COLO668 (cell line): ENCODE measurements around the gene ARL6IP4.
"Not testable (repeated sequence)": the region's sequence is repeated elsewhere in the genome, so short reads cannot be mapped to it uniquely, and the experiment has no call there.

Experiments used
- DNase-seq: peaks from one replicate; lab custom pipeline; 2025; ENCODE audit not compliant: unreplicated experiment; lab: John Stamatoyannopoulos, UW

ARL6IP4 gene

DNA sequence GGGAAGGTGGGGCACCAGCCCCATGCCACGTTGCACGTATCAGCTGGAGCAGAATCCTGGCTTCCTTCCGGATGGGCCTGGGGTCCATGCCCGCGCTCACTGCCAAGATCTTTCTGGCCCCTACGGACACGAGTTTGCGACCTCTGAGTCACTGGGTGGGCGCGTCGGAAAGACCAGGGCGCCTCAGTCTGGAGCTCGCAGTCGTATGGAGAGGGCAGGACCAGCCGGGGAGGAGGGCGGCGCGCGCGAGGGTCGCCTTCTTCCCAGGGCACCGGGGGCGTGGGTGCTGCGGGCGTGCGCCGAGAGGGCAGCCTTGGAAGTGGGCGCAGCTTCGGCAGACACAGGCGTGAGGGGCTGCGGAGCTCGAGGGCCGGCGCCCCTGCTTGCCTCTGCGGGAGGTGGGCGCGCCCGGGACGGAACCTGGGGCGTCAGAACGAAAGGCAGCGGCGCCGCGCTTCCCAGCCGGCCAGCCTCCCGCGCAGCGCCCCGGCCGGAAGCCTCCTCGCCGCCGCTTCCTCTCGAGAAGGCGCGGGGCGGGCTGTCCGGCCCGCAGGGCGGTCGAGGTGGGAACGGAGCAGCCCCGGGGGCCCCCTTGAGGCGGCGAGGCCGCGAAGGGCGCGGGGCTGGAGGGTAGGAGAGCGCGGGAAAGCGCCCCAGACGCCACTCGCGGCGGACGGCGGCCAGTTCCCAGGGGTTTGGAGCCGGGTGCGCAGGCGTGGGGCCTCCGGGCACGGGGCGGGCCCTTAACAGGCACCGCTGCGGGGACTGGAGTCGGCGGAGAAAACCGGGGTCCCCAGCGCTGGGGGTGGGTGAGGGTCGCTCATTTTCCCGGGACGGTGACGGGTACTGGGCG lies at the start of gene ARL6IP4:
Gene ARL6IP4, plus strand, starts transcription at position 499 of the 853 bp plus-strand sequence. CDS start 459 bp downstream, outside the sequence.
- peak; percentile 88 for DNase-seq

DNA sequence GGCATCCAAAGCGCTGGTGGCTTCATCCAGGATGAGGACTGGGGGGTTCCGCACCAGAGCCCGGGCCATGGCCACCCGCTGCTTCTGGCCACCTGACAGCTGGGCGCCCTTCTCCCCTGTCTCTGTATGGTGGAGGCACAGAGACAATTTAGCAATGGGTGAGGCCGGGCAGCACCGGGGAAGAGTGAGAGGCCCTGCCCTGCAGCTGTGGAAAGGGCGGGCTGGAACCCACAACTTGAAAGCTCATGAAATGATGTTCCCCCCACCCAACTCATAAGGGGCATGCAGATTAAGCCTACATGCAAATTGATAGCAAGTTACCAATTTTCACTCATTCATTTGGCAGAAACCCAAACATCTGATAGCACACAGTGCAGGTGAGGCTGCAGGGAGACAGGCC lies 48.3 kb upstream of the ARL6IP4 start:
- no peak for DNase-seq

DNA sequence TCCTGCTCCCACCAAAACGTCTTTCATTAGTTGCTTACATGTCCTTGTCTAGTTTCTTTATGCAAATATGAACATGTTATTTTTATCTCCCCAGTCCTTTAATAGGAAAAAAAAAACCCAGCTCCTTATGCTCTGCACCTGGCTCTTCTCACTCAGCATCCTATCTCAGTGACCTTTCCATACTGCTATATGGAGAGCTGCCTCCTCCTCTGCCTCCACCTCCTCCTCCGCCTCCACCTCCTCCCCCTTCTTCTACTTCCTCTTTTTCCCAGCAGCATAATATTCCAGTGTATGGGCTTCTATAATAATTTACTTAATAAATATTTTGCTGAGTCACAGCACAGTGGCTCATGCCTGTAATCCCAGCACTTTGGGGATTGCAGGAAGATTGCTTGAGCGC lies 45.8 kb upstream of the ARL6IP4 start:
- DNase-seq, result no peak

DNA sequence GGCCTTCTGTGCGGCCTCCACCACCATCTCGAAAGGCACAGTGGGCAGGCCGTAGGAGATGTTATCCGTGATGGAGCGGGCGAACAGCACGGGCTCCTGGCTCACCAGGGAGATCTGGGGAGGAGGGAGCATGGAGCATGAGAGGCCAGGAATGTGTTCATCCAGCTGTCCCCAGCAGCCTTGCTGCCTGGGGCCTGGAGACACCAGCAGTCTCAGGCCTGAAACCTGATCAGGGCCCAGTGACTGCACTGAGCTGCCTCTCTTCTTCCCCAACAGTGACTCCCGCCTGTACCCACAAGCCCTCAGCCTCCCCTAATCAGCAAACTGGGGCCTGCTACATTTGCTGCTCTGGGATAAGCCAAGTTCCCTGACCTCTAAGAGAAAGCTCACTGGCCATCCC lies 45.2 kb upstream of the ARL6IP4 start:
- DNase-seq, result no peak

DNA sequence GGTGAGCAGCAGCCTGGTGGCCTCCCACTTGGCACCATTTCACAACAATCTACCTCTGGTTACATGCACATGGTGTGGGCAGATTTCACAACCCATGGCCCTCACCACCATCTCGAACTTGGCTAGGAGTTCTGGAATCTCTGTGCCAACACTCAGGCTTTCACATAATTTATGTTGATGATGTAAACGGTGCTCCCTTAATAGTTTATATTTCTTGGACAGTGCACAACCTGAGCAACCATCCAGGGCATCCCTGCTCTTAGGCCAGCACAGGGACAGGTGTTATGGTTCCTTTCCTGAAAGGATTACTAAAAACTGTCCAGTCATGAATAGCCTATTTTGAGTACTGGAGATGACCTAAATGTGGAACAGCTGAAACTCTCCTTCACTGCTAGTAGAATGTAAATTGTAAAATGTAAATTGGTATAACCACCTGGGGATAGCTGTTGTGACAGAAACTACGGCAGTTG lies 42.8 kb upstream of the ARL6IP4 start:
- no peak for DNase-seq

DNA sequence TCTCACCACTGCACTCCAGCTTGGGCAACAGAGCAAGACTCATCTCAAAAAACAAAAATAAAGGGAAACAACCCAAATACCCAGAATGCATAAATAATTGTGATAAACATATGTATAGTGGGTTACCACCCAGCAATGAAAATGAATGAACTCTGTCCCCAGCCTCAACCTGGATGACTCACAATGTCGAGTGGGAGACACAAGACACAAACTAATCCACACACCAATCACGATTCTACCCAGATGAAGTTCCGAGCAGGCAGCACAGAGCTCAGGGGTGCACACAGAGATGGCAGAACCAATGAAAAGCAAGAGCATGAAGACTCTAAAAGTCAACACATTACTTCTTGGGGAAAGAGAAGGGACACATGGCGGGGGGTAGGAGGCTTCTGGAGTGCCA lies 41.4 kb upstream of the ARL6IP4 start:
- DNase-seq, result no peak

DNA sequence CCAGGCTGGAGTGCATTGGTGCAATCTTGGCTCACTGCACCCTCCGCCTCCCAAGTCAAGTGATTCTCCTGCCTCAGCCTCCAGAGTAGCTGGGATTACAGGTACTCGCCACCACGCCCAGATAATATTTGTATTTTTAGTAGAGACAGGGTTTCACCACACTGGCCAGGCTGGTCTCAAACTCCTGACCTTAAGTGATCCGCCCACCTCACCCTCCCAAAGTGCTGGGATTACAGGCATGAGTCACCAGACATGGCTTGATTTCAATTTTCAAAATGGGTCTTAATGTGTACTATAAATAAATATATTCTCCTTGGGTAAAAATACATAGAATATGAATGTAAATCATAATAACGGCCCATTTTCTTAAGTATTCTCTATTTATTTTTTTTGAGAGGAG lies 39.1 kb upstream of the ARL6IP4 start:
- not testable (repeated sequence) for DNase-seq

DNA sequence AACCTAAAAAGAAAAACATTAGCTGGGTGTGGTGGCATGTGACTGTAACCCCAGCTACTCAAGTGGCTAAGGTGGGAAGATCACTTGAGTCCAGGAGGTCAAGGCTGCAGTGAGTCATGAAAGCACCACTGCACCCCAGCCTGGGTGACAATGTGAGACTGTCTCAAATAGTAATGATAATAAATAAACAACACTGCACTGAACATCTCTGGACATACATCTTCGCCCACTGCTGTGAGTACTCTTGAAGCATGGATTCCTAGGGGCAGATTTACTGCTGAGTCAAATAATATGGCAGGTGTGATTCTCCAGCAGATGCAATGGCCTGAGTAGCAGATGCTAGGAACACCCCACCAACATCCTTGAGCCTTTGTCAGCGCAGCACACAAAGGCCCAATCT lies 37.8 kb upstream of the ARL6IP4 start:
- DNase-seq, result no peak

DNA sequence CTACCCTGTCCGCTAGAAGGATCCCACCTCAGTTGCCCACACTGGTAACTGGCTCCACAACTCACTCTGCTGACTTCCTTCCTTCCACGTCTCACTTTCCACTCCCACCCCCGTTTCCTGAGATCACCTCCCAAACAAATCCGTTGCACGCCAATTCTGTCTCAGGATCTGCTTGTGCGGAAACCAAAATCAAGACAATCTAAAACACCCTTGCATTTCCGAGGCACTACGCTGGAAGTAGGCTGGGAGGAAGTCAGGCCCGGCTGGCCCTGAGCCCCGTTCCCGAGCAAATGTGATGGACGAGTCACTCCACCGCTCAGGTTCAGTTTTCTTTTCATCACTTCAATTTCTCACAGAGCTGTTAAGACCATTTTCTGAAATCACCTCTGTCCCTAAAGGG lies 37.3 kb upstream of the ARL6IP4 start:
- no peak for DNase-seq

DNA sequence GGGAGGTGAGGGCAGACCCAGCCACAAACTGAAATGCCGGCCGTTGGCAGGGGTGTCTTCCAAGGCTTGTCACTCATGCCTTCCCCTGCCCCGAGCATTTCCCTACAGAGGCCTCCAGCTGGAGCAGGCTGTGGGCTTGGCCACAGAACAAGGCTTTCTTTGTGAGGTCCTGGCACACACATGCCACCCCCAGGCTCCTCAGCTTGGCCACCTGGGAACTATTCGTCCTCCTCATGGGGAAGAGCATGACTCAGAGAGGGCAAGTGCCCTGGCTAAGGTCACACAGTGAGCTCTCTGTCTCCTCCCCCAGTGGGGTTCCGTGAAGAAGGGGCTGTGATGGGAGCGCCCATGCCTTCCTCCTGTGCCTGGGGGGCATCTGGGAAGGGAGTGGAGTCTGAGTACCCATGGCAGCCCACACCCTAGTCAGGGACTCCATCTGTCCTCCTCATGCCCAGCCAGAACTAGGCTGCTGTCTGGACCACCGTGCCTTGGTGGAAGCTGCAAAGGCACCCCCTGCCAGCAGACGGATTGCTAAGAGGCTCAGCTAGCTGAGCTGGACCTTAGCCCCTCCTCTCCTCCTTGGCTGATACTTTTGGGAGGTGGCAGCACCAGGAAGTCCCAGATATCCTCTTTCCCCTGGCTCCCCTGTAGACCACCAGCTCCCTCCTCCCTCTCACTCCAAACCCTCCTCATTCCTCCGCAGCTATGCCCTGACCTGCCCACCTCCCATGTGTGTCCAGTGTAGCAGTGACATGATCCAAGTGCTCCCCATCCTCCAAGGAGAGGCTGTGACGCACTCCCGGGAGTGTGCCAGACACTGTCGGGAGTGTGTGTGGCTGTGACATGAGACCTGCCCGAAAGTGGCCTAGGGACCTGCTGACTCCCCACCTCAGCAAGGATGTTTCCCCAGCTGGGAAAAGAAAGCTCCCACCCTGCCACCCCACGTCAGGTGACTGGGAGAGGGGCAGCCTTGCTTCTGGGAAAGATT lies 35.6 kb upstream of the ARL6IP4 start:
- DNase-seq, result no peak

DNA sequence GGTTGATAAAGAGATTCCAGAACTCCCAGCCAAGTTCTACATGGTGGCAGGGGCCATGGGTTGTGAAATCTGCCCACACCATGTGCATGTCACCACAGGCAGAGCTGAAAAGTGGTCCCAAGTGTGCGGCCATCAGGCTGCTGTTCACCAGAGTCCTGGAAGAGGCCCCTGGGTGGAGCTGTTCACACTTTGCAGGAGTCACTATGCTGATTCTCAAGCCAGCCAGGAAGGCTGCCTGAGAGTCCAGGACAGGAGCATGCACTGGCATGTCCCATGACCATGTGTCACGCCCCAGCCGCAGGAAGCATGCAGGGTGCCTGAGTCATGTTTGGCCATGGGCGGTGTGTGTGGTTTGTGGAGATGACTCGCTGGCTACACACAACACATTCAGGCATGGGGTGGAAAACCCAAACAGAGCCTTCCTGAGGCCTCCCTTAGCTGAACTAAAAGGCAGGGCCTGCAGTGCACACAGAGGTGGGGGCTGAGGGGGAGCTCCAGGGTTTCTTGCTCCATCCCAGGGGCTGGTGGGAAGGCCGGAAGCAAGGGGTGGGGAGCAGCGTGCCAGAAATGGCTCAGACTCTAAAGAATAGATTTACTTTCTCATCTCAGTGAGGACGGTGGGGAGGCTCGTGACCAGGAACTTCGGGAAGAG lies 33.7 kb upstream of the ARL6IP4 start:
- peak; percentile 68 for DNase-seq

DNA sequence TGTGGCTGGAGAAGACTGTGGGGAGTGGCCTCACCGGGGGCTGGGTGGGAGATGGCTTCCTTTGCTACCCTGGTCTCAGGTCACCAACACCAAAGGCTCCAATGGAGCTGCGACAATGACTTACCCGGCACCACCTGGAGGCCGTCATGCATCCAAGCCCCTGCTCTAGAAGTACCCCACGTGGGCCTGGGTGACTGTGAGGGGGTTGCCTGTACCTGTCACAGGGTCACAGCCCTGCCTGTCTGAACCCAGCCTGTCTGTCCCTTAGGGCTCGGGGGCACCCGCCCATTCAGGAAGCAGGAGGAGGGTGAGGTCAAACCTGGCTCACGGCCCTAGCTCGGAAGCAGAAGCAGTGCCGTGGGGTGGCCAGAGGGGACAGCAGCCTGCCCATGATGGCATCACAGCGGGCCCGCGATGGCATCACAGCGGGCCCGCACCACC lies 33.1 kb upstream of the ARL6IP4 start:
- no peak for DNase-seq

DNA sequence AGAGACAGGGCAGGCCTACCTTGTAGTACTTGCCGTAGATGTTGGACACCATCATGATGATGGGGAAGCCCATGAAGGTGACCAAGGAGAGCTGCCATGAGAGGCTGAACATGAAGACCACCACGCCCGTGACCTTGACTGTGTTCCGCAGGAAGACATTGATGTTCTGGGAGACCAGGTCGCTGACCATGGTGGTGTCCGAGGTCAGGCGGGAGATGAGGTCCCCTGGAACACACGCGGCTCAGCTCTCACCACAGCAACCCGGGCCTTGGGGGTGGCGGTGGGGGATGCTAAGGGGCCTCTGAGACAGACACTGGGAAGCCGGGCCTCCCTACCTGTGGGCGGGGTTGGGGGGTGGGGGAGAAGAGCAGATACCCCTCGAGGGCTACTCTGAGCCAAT lies 31.9 kb upstream of the ARL6IP4 start:
- no peak for DNase-seq

DNA sequence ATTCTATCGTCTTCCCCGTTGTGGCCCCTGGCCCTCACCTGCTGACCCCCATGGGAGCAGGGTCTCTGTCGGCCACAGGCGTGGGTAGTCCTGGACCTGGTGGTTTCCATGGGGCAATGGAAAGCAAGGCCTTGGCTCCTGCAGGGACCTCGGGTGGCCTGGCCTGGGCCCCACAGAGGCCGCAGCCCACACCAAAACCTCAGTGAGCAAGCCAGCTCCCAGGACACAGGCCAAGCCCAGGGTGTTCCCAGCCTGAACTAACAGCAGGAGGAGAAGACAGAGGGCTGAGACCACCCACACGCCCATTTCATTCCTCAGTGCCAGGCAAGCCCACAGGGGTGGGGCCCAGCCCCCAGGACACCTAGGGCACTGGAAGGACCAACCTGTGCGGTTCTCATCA lies 31.1 kb upstream of the ARL6IP4 start:
- no peak for DNase-seq

DNA sequence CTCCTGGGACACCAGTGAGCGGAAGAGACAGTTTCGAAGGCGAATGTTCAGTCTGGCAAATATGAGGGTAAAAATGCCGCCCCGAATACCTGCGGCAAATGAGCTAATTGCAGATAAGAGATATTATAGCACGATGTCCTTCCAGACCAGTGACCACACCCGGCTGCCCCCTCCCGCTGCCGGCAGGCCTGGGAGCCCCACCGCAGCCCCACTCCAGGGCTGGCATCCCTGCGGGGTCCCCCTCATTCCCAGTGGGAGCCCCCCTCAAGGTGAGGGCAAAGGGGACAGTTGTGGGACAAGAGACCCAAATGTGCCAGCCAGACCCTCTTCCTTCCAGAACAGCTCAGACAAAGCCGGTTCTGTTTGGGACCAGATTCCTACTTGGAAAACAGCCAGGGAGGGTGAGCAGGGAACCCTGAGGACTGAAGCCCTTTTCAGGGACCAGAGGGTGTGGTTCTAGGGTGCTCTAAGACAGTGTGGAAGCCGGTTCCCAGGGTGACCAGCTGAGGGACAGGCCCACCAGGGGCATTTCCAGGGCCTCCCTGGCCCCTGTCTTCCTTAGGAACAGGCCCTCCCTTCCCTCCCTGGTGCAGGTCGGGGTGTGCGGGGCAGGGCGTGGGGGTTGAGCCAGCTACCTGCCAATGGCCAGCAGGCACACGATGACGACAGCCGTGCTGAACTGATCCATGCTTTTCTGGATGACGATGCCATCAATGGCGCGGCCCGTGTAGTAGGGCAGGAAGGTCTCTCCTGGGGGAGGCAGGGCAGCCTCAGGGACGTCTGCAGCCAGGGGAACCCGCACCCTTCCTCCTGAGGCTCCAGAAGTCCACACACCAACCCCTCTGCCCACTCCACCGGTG lies 30.4 kb upstream of the ARL6IP4 start:
- no peak for DNase-seq

DNA sequence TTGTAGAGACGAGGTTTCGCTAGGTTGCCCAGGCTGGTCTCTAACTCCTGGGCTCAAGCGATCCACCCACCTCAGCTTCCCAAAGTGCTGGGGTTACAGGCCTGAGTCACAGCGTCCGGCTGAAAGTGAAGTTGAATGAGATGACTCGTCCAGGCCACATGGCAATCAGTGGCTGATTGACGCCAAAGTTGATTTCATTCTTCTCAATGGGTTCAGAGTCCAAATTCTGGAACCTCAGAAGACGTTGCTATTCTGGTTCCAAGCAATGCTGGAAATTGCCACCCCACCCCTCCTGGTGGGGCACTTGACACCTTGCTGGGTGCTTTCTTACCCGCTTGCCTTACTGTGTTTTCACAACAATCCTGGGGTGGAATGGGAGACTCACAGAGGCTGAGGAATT lies 29.1 kb upstream of the ARL6IP4 start:
- no peak for DNase-seq

DNA sequence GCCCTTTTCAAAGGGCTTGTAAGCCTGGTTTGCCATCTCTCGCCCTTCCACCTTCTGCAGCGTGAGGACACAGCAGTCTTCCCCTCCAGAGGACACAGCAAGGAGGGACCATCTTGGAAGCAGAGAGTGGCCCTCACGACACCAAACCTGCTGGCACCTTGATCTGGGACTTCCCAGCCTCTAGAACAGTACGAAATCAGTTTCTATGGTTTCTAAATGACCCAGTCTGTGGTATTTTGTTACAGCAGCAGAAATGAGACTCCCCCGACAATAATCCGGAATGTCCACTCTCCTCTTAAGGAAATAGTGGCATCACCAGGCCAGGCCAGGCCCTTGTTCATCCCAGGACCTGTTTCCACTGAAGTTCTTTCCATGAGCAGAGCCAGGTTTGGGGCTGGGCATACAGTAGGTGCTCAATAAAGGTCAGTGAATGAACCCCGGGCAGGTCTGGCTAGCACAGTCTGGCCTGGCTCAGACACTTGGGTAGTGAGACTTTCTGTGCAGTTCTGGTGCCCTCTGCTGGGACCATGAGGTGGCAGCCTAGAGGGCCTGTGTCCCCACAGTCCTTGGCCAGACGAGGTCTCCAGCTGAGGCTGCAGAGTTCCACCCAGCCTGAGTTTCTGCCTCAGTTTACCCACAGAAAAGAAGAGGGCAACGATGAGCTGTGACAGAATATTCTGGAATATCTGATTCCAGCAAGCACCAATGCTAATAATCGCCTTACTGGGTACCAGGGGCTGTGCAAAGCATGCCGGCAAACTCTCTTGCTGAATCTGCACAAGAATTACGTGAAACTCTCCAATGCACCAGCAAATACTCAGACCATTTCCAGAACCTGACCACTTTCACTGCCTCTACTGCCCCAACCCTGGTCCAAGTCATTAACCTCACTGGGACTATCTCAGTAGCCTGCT lies 28.2 kb upstream of the ARL6IP4 start:
- DNase-seq, result peak; percentile 77

DNA sequence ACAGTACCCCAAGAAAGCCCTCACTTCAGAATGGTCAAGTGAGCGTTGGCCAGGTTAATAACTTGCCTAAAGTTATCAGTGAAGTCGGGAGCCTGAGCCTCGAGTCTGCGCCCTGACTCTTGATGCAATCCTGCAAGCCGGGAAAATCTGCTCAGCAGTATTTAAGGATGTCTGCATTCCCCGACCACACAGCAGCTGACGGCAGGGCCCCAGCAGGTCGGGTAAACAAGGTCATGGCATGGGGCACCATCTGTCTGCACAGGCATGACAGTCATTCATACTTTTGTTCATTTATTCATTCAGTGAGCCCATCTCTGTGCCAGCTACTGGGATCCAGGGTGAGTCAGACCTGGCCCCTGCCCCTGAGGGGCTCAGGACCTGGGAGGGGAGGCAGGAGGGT lies 25.3 kb upstream of the ARL6IP4 start:
- no peak for DNase-seq

DNA sequence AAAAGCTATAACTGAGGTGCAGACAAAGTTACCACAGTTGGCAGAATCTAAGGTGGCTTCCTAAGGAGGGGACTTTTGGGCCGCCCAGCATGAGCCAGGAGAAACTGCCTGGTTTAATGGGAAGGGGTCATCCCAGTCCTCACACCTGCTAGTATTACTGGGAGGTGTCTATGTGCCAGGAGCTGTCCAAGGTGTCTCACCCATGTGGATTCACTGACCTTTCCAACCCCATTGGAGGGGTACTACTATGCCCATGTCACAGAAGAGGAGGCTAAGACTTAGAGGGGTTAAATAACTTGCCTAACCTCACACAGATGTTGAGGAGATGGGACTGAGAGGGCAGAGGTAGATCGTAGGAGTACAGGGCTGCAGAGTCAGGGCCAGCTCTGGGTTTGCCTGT lies 24.4 kb upstream of the ARL6IP4 start:
- no peak for DNase-seq
